GM23338 (cell line): ENCODE data around the gene PTPRN2.

ENCODE experiments used
- CREB1 ChIP-seq: fragments of 250-450 bp; sonication (Bioruptor Pico); IDR thresholded peaks from 2 replicates; pipeline ENCODE4 v1.5.0; 2020; ENCODE audit warnings: low read depth, mild to moderate bottlenecking, moderate library complexity
- EZH2 ChIP-seq: fragments of 200-600 bp; sonication (generic); IDR thresholded peaks from one replicate; pipeline ENCODE4 v1.8.0; 2017; ENCODE audit warnings: antibody characterized with exemption, mild to moderate bottlenecking, low read depth; ENCODE audit not compliant: unreplicated experiment
- EZH2phosphoT487 ChIP-seq: fragments of 200-600 bp; sonication (generic); IDR thresholded peaks from one replicate; pipeline ENCODE4 v1.8.1; 2018; ENCODE audit warnings: antibody characterized with exemption; ENCODE audit not compliant: unreplicated experiment
- NANOG ChIP-seq: IDR thresholded peaks from 2 replicates; pipeline ENCODE4 v1.6.1; 2016; ENCODE audit warnings: antibody characterized with exemption, borderline replicate concordance
- POLR2AphosphoS5 ChIP-seq: IDR thresholded peaks from 2 replicates; pipeline ENCODE4 v1.6.1; 2016; ENCODE audit warnings: antibody characterized with exemption, low read depth
- REST ChIP-seq: IDR thresholded peaks from one replicate; pipeline ENCODE4 v1.6.1; 2018; ENCODE audit warnings: antibody characterized with exemption; ENCODE audit not compliant: unreplicated experiment
- STAT1 ChIP-seq: IDR thresholded peaks from one replicate; pipeline ENCODE4 v1.6.1; 2016; ENCODE audit warnings: antibody characterized with exemption; ENCODE audit not compliant: unreplicated experiment
- ZNF331 ChIP-seq: fragments of 250-450 bp; sonication (Bioruptor Pico); IDR thresholded peaks from 2 replicates; pipeline ENCODE4 v1.5.0; 2020; ENCODE audit warnings: low read depth, mild to moderate bottlenecking, moderate library complexity
- TF ChIP-seq, protein P1 (sequence below), 2 experiments: fragments of 200-600 bp in 1 of 2; sonication (generic) in 1 of 2; conservative IDR thresholded peaks; 2 replicates each; pipeline versions ENCODE4 v1.5.1 to v1.6.1; 2016 to 2017; ENCODE audit warnings: antibody characterized with exemption in 2 of 2, low read depth in 2 of 2, mild to moderate bottlenecking in 2 of 2, moderate library complexity in 1 of 2
- TF ChIP-seq, protein P2 (sequence below): fragments of 250-450 bp; sonication (Bioruptor Pico); IDR thresholded peaks from 2 replicates; pipeline ENCODE4 v1.5.0; 2020; ENCODE audit warnings: mild to moderate bottlenecking, moderate library complexity

DNA sequence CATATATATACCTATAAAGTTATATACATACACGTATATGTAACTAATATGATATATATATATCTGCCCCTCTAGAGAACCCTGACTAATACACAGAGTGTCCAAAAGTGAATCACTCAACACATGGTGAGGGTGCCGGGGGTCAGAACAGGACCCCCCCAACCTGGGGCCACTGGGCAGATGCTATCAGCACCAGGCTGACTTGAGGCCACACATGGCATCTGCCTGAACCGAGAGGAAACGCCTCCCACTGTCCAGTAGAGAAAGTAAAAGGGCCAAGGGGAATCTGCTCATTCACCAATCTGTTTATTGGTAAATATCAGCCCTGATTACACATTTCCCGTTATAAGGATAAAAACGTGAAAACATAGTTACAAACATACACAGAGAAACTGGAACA lies 218.3 kb downstream of the PTPRN2 start:
- TF ChIP-seq, protein P1, sequence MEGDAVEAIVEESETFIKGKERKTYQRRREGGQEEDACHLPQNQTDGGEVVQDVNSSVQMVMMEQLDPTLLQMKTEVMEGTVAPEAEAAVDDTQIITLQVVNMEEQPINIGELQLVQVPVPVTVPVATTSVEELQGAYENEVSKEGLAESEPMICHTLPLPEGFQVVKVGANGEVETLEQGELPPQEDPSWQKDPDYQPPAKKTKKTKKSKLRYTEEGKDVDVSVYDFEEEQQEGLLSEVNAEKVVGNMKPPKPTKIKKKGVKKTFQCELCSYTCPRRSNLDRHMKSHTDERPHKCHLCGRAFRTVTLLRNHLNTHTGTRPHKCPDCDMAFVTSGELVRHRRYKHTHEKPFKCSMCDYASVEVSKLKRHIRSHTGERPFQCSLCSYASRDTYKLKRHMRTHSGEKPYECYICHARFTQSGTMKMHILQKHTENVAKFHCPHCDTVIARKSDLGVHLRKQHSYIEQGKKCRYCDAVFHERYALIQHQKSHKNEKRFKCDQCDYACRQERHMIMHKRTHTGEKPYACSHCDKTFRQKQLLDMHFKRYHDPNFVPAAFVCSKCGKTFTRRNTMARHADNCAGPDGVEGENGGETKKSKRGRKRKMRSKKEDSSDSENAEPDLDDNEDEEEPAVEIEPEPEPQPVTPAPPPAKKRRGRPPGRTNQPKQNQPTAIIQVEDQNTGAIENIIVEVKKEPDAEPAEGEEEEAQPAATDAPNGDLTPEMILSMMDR (conservative IDR thresholded peaks at IDR 0.05; ENCODE audit: low read depth in 2 of 2) = no peak
- TF ChIP-seq EZH2 = no peak
- no peak for TF ChIP-seq POLR2AphosphoS5
- TF ChIP-seq NANOG = no peak
- TF ChIP-seq, protein P2, sequence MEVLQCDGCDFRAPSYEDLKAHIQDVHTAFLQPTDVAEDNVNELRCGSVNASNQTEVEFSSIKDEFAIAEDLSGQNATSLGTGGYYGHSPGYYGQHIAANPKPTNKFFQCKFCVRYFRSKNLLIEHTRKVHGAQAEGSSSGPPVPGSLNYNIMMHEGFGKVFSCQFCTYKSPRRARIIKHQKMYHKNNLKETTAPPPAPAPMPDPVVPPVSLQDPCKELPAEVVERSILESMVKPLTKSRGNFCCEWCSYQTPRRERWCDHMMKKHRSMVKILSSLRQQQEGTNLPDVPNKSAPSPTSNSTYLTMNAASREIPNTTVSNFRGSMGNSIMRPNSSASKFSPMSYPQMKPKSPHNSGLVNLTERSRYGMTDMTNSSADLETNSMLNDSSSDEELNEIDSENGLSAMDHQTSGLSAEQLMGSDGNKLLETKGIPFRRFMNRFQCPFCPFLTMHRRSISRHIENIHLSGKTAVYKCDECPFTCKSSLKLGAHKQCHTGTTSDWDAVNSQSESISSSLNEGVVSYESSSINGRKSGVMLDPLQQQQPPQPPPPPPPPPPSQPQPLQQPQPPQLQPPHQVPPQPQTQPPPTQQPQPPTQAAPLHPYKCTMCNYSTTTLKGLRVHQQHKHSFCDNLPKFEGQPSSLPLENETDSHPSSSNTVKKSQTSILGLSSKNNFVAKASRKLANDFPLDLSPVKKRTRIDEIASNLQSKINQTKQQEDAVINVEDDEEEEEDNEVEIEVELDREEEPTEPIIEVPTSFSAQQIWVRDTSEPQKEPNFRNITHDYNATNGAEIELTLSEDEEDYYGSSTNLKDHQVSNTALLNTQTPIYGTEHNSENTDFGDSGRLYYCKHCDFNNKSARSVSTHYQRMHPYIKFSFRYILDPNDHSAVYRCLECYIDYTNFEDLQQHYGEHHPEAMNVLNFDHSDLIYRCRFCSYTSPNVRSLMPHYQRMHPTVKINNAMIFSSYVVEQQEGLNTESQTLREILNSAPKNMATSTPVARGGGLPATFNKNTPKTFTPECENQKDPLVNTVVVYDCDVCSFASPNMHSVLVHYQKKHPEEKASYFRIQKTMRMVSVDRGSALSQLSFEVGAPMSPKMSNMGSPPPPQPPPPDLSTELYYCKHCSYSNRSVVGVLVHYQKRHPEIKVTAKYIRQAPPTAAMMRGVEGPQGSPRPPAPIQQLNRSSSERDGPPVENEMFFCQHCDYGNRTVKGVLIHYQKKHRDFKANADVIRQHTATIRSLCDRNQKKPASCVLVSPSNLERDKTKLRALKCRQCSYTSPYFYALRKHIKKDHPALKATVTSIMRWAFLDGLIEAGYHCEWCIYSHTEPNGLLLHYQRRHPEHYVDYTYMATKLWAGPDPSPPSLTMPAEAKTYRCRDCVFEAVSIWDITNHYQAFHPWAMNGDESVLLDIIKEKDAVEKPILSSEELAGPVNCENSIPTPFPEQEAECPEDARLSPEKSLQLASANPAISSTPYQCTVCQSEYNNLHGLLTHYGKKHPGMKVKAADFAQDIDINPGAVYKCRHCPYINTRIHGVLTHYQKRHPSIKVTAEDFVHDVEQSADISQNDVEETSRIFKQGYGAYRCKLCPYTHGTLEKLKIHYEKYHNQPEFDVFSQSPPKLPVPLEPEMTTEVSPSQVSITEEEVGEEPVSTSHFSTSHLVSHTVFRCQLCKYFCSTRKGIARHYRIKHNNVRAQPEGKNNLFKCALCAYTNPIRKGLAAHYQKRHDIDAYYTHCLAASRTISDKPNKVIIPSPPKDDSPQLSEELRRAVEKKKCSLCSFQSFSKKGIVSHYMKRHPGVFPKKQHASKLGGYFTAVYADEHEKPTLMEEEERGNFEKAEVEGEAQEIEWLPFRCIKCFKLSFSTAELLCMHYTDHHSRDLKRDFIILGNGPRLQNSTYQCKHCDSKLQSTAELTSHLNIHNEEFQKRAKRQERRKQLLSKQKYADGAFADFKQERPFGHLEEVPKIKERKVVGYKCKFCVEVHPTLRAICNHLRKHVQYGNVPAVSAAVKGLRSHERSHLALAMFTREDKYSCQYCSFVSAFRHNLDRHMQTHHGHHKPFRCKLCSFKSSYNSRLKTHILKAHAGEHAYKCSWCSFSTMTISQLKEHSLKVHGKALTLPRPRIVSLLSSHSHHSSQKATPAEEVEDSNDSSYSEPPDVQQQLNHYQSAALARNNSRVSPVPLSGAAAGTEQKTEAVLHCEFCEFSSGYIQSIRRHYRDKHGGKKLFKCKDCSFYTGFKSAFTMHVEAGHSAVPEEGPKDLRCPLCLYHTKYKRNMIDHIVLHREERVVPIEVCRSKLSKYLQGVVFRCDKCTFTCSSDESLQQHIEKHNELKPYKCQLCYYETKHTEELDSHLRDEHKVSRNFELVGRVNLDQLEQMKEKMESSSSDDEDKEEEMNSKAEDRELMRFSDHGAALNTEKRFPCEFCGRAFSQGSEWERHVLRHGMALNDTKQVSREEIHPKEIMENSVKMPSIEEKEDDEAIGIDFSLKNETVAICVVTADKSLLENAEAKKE (CRISPR knock-in tag) = no peak
- TF ChIP-seq EZH2phosphoT487 = no peak
- TF ChIP-seq REST = no peak
- no peak for TF ChIP-seq CREB1
- no peak for TF ChIP-seq STAT1
- no peak for TF ChIP-seq ZNF331 (CRISPR knock-in tag)
